Fibroblast of lung (primary cell): ENCODE measurements around the gene CNGA4. TPM values are rescaled to one million over a fixed set of nuclear protein-coding genes. Genes with fewer than 3 reads are reported as not detected.

Experiments
- DNase-seq, 2 donors: peaks; one replicate each; pipeline versions ENCODE4 v3.0.0 to v3.0.0-alpha.2; 2010; ENCODE audit warnings: low read depth in 2 of 2
- H2AFZ ChIP-seq: 2 replicates; pipeline ENCODE4 v1.5.1; 2012; ENCODE audit warnings: low read length, control low read depth, inconsistent platforms
- H3K27ac ChIP-seq: 2 replicates; pipeline ENCODE4 v1.5.1; 2011; ENCODE audit warnings: low read length, control low read depth; ENCODE audit not compliant: insufficient read depth
- H3K27me3 ChIP-seq: 2 replicates; pipeline ENCODE4 v1.5.1; 2011; ENCODE audit warnings: mild to moderate bottlenecking, low read length; ENCODE audit not compliant: control insufficient read depth, insufficient read depth
- H3K36me3 ChIP-seq: 2 replicates; pipeline ENCODE4 v1.5.1; 2011; ENCODE audit warnings: low read length; ENCODE audit not compliant: control insufficient read depth, insufficient read depth
- H3K4me1 ChIP-seq: 2 replicates; pipeline ENCODE4 v1.5.1; 2011; ENCODE audit warnings: low read length; ENCODE audit not compliant: control insufficient read depth, insufficient read depth; ENCODE audit errors: extremely low read depth
- H3K4me2 ChIP-seq: 2 replicates; pipeline ENCODE4 v1.5.1; 2011; ENCODE audit warnings: low read length, control low read depth; ENCODE audit not compliant: insufficient read depth; ENCODE audit errors: extremely low read depth
- H3K4me3 ChIP-seq, 4 experiments: fragments of 200-600 bp in 1 of 4; sonication (generic) in 1 of 4; replicated peaks in 1 of 4; 2 replicates each; pipeline ENCODE4 v1.5.1; 2011 to 2016; ENCODE audit warnings: low read length in 4 of 4, low read depth in 3 of 4, mild to moderate bottlenecking in 3 of 4, control low read depth in 2 of 4, inconsistent platforms in 1 of 4, mixed read lengths in 1 of 4; ENCODE audit not compliant: insufficient read depth in 1 of 4; ENCODE audit errors: control extremely low read depth in 1 of 4
- H3K79me2 ChIP-seq: 2 replicates; pipeline ENCODE4 v1.5.1; 2012; ENCODE audit warnings: mild to moderate bottlenecking, low read length, inconsistent platforms; ENCODE audit not compliant: control insufficient read depth, insufficient read depth
- H3K9ac ChIP-seq: 2 replicates; pipeline ENCODE4 v1.5.1; 2011; ENCODE audit warnings: mild to moderate bottlenecking, low read length, control low read depth; ENCODE audit not compliant: insufficient read depth
- H3K9me3 ChIP-seq: 2 replicates; pipeline ENCODE4 v1.5.1; 2012; ENCODE audit warnings: low read depth, low read length; ENCODE audit not compliant: control insufficient read depth, insufficient read depth
- H4K20me1 ChIP-seq: 2 replicates; pipeline ENCODE4 v1.5.1; 2011; ENCODE audit warnings: low read length; ENCODE audit not compliant: control insufficient read depth, insufficient read depth; ENCODE audit errors: extremely low read depth
- CTCF ChIP-seq, 2 donors: IDR thresholded peaks in 1 of 2; conservative IDR thresholded peaks in 1 of 2; 1 replicate in 1 of 2; 2 replicates in 1 of 2; pipeline ENCODE4 v1.5.1; 2011 to 2012; ENCODE audit warnings: low read length in 2 of 2, control low read depth in 1 of 2, inconsistent platforms in 1 of 2, low read depth in 1 of 2, mild to moderate bottlenecking in 1 of 2
- EZH2 ChIP-seq: IDR thresholded peaks from 2 replicates; pipeline ENCODE4 v1.5.1; 2012; ENCODE audit warnings: low read length, control low read depth, mild to moderate bottlenecking; ENCODE audit errors: missing control alignments
- polyA plus RNA-seq, 2 donors: library from polyadenylated mRNA; depleted of rRNA in 1 of 2; stranded (reverse) in 1 of 2; unstranded in 1 of 2; fragments of >200 nt; gene quantifications; 2 replicates each; pipeline ENCODE4 v1.2.1, GENCODE V29; 2011 to 2012; ENCODE audit warnings: missing spikeins in 1 of 2
- total RNA-seq: library from RNA; depleted of rRNA; stranded (reverse); fragments of >200 nt; gene quantifications from 2 replicates; pipeline ENCODE4 v1.2.1, GENCODE V29; 2014

The CNGA4 gene
- total and polyA plus RNA-seq, 2 donors (not counting 1 experiment from before 2014, with no cell fraction given): 0.06 to 0.17 TPM

- Histone ChIP-seq H3K9me3 (no peaks in the 10 kb centered on the region), H3K27ac (no peak overlapping the region), H3K4me3 (no peak overlapping the region), H2AFZ (no peak overlapping the region), H3K36me3 (no peaks in the 10 kb centered on the region), H3K9ac (no peak overlapping the region), H3K4me2 (no peak overlapping the region), H3K4me1 (no peaks in the 10 kb centered on the region), H4K20me1 (no peaks in the 10 kb centered on the region), H3K27me3 (peaks cover 13% of the 10 kb centered on the region), H3K79me2 (no peaks in the 10 kb centered on the region)
- DNase-seq: no peak
- TF ChIP-seq EZH2 (no peak), CTCF (conservative IDR thresholded peaks at IDR 0.05 in 1 of 2, IDR thresholded peaks at IDR 0.05 in 1 of 2; ENCODE audit: low read depth in 1 of 2, low read length in 2 of 2) (no peak)
Measured at GRCh38 chr11:6240139-6240538, 1.2 kb downstream of the CNGA4 start.

DNA sequence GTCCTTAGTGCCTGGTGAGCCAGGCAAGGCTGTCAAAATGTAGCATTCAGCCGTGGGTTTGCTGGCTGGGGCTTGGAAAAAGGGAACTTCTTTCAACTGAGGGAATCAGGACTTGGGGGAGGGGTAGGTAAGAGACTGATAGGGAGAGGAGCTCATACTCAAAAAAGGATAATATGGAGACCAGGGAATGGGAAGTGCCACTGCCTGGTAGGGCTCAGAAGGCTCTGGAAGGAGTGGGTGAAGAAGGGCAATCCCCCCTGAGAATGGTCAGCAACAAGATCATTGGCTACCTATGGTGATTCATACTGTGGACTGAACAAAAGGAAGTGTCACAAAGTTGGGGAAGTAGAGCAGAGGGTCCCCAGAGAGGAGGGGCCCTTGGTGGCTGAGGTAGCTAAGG lies 1.9 kb downstream of the CNGA4 start:
- Histone ChIP-seq H2AFZ (no peak overlapping the region), H3K36me3 (no peaks in the 10 kb centered on the region), H3K9me3 (no peaks in the 10 kb centered on the region), H3K79me2 (no peaks in the 10 kb centered on the region), H3K9ac (no peak overlapping the region), H3K4me3 (no peak overlapping the region), H3K27ac (no peak overlapping the region), H3K27me3 (peaks cover 13% of the 10 kb centered on the region), H3K4me2 (no peak overlapping the region), H4K20me1 (no peaks in the 10 kb centered on the region), H3K4me1 (no peaks in the 10 kb centered on the region)
- TF ChIP-seq EZH2 (no peak), CTCF (conservative IDR thresholded peaks at IDR 0.05 in 1 of 2, IDR thresholded peaks at IDR 0.05 in 1 of 2; ENCODE audit: low read depth in 1 of 2, low read length in 2 of 2) (no peak)
- DNase-seq: no peak

- Histone ChIP-seq H4K20me1 (no peaks in the 10 kb centered on the region), H3K9ac (no peak overlapping the region), H2AFZ (no peak overlapping the region), H3K4me1 (no peaks in the 10 kb centered on the region), H3K4me3 (no peak overlapping the region), H3K79me2 (no peaks in the 10 kb centered on the region), H3K27ac (no peak overlapping the region), H3K27me3 (peaks cover 13% of the 10 kb centered on the region), H3K4me2 (no peak overlapping the region), H3K9me3 (no peaks in the 10 kb centered on the region), H3K36me3 (no peaks in the 10 kb centered on the region)
- TF ChIP-seq EZH2 (no peak), CTCF (conservative IDR thresholded peaks at IDR 0.05 in 1 of 2, IDR thresholded peaks at IDR 0.05 in 1 of 2; ENCODE audit: low read depth in 1 of 2, low read length in 2 of 2) (no peak)
- DNase-seq: no peak
Measured at GRCh38 chr11:6241316-6241715, 2.4 kb downstream of the CNGA4 start.
